Panc1 (cell line): Measurements from ENCODE around the gene UNC45B. TPM values are rescaled to one million over a fixed set of nuclear protein-coding genes. Genes with fewer than 3 reads are reported as not detected.

Experiments used
- ATAC-seq: fragments of 200-7000 bp; cut with Tn5 transposase; 2 replicates; pipeline ENCODE4 v1.9.1; 2020; ENCODE audit warnings: mild to moderate bottlenecking, moderate library complexity
- BruUV-seq: library from RNA; stranded (reverse); fragments of 400-500 nt; replicated peaks from 2 replicates; lab custom pipeline; 2021; lab: Mats Ljungman, UMichigan
- CTCF ChIA-PET: fragments of 300-600 bp; sonication (Branson Sonifier 250); formaldehyde crosslinking; loops from one replicate; lab custom pipeline; 2022; ENCODE audit warnings: antibody characterized with exemption; lab: Charles Lee
- POLR2A ChIA-PET: fragments of 300-600 bp; sonication (Branson Sonifier 250); formaldehyde crosslinking; loops from one replicate; lab custom pipeline; 2022; ENCODE audit warnings: antibody characterized with exemption; lab: Charles Lee
- DNase-seq: peaks from one replicate; pipeline ENCODE4 v3.0.0-alpha.2; 2010; ENCODE audit warnings: low read depth, low spot score
- H3K27ac ChIP-seq: 2 replicates; pipeline ENCODE4 v1.5.1; 2011; ENCODE audit warnings: mild to moderate bottlenecking, low read length, inconsistent platforms
- H3K27me3 ChIP-seq: fragments of 200-500 bp; sonication (Bioruptor generic); 2 replicates; pipeline ENCODE4 v1.6.0; 2014; ENCODE audit warnings: low read length, inconsistent platforms; ENCODE audit not compliant: control insufficient read depth, insufficient read depth
- H3K36me3 ChIP-seq: fragments of 200-500 bp; sonication (Bioruptor generic); 2 replicates; pipeline ENCODE4 v1.5.1; 2014; ENCODE audit warnings: inconsistent platforms, mild to moderate bottlenecking, low read length, moderate library complexity; ENCODE audit not compliant: control insufficient read depth, insufficient read depth
- H3K4me1 ChIP-seq: 2 replicates; pipeline ENCODE4 v1.5.1; 2011; ENCODE audit warnings: inconsistent platforms, mild to moderate bottlenecking, low read length, moderate library complexity; ENCODE audit not compliant: control insufficient read depth, insufficient read depth
- H3K4me3 ChIP-seq, 2 experiments: 2 replicates each; pipeline ENCODE4 v1.5.1; 2011 to 2012; ENCODE audit warnings: low read depth in 2 of 2, low read length in 2 of 2, mild to moderate bottlenecking in 2 of 2, inconsistent platforms in 1 of 2, moderate library complexity in 1 of 2
- H3K9me3 ChIP-seq: fragments of 200-500 bp; sonication (Bioruptor generic); 2 replicates; pipeline ENCODE4 v1.5.1; 2014; ENCODE audit warnings: low read depth, mild to moderate bottlenecking, inconsistent platforms, low read length, moderate library complexity; ENCODE audit not compliant: control insufficient read depth, insufficient read depth
- CTCF ChIP-seq: fragments of 450-650 bp; IDR thresholded peaks from 2 replicates; pipeline ENCODE4 v1.5.1; 2017; ENCODE audit warnings: mild to moderate bottlenecking
- POLR2AphosphoS5 ChIP-seq: IDR thresholded peaks from 2 replicates; pipeline ENCODE4 v1.6.1; 2012; ENCODE audit warnings: mild to moderate bottlenecking, low read depth, low read length, moderate library complexity
- REST ChIP-seq, 2 experiments: IDR thresholded peaks; 2 replicates each; pipeline ENCODE4 v1.6.1; 2011 to 2012; ENCODE audit warnings: low read depth in 2 of 2, control low read depth in 1 of 2, low read length in 1 of 2, mild to moderate bottlenecking in 1 of 2, moderate library complexity in 1 of 2; ENCODE audit not compliant: insufficient read depth in 1 of 2
- SIN3A ChIP-seq: IDR thresholded peaks from 2 replicates; pipeline ENCODE4 v1.6.1; 2012; ENCODE audit warnings: low read depth, mild to moderate bottlenecking, low read length, moderate library complexity, borderline replicate concordance; ENCODE audit not compliant: insufficient read depth
- TCF7L2 ChIP-seq: IDR thresholded peaks from 2 replicates; pipeline ENCODE4 v1.6.1; 2011; ENCODE audit warnings: mild to moderate bottlenecking, low read depth, low read length, inconsistent platforms
- in situ Hi-C: cut with HindIII; loops from 2 replicates; pipeline ENCODE4 v1.10.0; 2016; ENCODE audit warnings: low sequenced_read_pairs, low pct_unique_long_range_greater_than_20kb
- intact Hi-C: fragments of 100-400 bp; cut with micrococcal nuclease; formaldehyde crosslinking; loops from one replicate; pipeline ENCODE4 v1.10.0; 2022; ENCODE audit not compliant: unreplicated experiment
- total RNA-seq: library from RNA; stranded (reverse); gene quantifications from one replicate; pipeline ENCODE4 v1.2.1, GENCODE V29; 2021; ENCODE audit not compliant: unreplicated experiment

UNC45B gene
- total RNA-seq, 1 experiment from 2014 or later = not detected

GRCh38 chr17:35132816-35133550 is 14.6 kb upstream of the UNC45B start:
- no peak for DNase-seq
- BruUV-seq = no TSS peak
- TF ChIP-seq POLR2AphosphoS5 (no peak), TCF7L2 (no peak), REST (IDR thresholded peaks at IDR 0.05; ENCODE audit: insufficient read depth in 1 of 2, low read depth in 2 of 2, low read length in 1 of 2) (no peak), SIN3A (no peak), CTCF (no peak)
- H3K4me3 ChIP-seq = no peak overlapping the region
- no peak overlapping the region for H3K27ac ChIP-seq
- CTCF ChIA-PET = no interaction called here
- H3K4me1 ChIP-seq = no peaks in the 10 kb centered on the region
- in situ Hi-C loops (no loop called here), intact Hi-C loops (no loop called here)
- H3K36me3 ChIP-seq = peaks cover 13% of the 10 kb centered on the region
- no peak for ATAC-seq
- no peaks in the 10 kb centered on the region for H3K9me3 ChIP-seq
- POLR2A ChIA-PET = interaction anchor here (0.6 kb wide), 1 partner anchor 16 kb away, joined by 4 read pairs; no protein-coding TSS in a partner anchor
- H3K27me3 ChIP-seq = no peaks in the 10 kb centered on the region

- Histone ChIP-seq H3K27ac (no peak overlapping the region), H3K4me1 (no peaks in the 10 kb centered on the region), H3K36me3 (peaks cover 17% of the 10 kb centered on the region), H3K27me3 (no peaks in the 10 kb centered on the region), H3K4me3 (no peak overlapping the region), H3K9me3 (no peaks in the 10 kb centered on the region)
- in situ Hi-C loops = no loop called here
- BruUV-seq = no TSS peak
- CTCF ChIA-PET = no interaction called here
- TF ChIP-seq TCF7L2 (no peak), SIN3A (no peak), REST (IDR thresholded peaks at IDR 0.05; ENCODE audit: insufficient read depth in 1 of 2, low read depth in 2 of 2, low read length in 1 of 2) (no peak), CTCF (no peak), POLR2AphosphoS5 (no peak)
- POLR2A ChIA-PET = no interaction called here
- intact Hi-C loops = no loop called here
- DNase-seq (no peak), ATAC-seq (no peak)
These were observed 12.3 kb upstream of the UNC45B start for GRCh38 chr17:35135322-35135721.
